HG02840 (cell line): ENCODE data around the gene ABHD14A.
A peak's percentile ranks its signal among the peaks of the same experiment; 100 is the strongest.
"Not testable (repeated sequence)": the region's sequence is repeated elsewhere in the genome, so short reads cannot be mapped to it uniquely, and the experiment has no call there.

ENCODE experiments used
- ATAC-seq: cut with Tn5 transposase; IDR thresholded peaks from one replicate; pipeline ENCODE4 v1.9.1; 2021; ENCODE audit warnings: mild to moderate bottlenecking, moderate library complexity, moderate number of reproducible peaks; ENCODE audit not compliant: unreplicated experiment, low FRiP score

The ABHD14A gene

DNA sequence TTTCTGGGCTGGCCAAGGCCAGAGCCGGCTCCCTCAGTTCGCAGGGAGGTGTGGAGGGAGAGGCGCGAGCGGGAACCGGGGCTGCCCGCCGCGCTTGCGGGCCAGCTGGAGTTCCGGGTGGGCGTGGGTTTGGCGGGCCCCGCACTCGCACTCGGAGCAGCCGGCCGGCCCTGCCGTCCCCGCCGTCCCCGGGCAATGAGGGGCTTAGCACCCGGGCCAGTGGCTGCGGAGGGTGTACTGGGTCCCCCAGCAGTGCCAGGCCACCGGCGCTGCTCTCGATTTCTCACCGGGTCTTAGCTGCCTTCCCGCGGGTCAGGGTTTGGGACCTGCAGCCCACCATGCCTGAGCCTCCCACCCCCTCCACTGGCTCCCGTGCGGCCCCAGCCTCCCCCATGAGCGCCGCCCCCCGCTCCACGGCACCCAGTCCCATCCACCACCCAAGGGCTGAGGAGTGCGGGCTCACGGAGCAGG, 15.7 kb downstream of the ABHD14A start:
- ATAC-seq = not testable (repeated sequence)

GRCh38 chr3:51992017-51992682, 17.3 kb downstream of the ABHD14A start:
- no peak for ATAC-seq

DNA sequence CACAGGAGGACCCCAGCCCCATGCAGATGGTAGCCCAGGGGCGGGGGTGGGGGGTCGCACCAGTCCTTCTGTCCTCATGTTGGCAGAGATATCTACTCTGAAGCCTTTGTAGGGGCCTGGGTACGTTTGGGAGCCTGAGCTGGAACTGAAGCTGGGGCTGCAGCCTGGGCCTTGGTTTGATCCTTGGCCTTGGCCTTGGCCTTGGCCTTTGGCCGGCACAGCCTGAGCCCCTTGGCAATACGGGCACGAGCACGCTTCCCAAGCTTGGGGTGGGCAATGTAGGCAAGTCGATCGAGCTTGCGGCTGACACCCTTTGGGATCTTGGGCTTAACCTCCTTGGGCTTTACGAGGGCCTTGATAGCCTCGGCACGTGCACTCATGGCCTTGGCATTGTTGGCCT, 18.8 kb downstream of the ABHD14A start:
- ATAC-seq = not testable (repeated sequence)

GRCh38 chr3:51994530-51994929, 19.7 kb downstream of the ABHD14A start:
- ATAC-seq = no peak

GRCh38 chr3:51995346-51996163, 20.7 kb downstream of the ABHD14A start, which contains the start of gene RPL29:
Gene RPL29, minus strand, starts transcription at chr3:51995895. Its CDS starts 434 bp downstream, at chr3:51995461.
- ATAC-seq = peak; percentile 83

DNA sequence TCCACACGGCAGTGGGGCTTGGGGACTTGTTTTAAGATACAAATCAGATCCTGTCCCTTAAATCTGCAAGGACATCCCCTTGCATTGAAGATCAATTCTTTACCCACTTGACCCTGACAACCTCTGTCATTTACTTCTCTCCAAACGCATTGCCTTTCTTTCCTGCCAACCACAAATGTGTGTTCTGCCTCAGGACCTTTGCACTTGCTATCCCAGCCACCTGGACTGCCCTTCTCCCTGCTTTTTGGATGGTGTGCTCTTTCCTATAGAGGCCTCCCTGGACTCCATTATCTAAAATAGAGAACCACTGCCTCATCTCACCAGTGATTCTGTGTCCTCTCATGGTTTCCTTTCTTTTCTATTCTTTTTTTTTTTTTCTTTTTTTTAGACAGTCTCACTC, 22.3 kb downstream of the ABHD14A start:
- ATAC-seq = no peak

DNA sequence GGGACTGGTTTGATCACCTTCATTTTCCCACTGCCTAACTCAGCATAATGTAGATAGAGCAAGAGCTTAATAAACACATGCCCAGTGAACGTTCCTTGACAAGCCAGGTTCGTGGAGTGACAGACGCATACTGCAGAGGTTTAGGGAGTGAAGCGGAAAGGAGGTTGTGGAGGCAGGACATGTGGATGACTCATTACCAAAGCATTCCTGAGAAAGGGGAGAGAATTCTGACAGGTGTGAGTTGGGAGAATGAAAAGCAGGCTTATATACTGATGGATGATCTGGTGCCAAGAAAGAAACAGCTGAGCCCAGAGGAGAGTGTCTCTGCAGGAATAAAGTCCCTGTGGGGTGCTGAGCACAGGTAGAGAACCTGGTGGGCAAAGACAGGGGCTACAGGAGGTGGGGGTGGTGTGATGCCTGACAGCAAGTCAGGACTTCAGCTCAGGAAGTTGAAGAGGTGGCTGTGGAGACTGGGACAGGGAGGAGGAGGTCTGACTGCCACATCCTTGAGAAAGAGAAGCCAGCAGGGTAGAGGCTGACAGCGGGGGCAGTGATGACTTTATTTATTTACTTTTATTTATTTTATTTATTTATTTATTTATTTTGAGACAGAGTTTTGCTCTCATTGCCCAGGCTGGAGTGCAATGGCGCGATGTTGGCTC, 23.2 kb downstream of the ABHD14A start:
- ATAC-seq = no peak

- ATAC-seq = no peak
Observed at GRCh38 chr3:51998774-51999173, 23.9 kb downstream of the ABHD14A start.

GRCh38 chr3:51999846-52000245, 25.0 kb downstream of the ABHD14A start:
- no peak for ATAC-seq

GRCh38 chr3:52001443-52001974, 26.6 kb downstream of the ABHD14A start:
- no peak for ATAC-seq

DNA sequence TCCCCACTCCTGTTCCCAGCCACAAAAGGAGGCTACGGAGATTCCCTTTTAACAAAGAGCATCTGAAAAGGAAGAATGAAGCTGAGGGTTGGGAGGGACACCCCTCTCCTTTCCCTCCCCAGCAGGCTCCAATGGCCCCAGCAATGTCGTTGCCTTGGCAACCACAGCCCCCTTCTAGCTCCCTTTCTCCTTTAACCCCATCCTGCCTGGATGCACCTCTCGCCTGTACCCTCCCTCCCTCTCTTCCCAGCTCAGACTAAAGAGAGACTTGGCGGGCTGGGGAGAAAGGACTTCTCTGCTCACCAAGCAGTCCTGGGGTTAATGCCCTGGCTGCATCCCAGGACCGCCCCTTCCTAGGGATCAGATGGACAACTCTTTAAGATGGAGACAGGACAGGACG, 27.9 kb downstream of the ABHD14A start:
- ATAC-seq = no peak

DNA sequence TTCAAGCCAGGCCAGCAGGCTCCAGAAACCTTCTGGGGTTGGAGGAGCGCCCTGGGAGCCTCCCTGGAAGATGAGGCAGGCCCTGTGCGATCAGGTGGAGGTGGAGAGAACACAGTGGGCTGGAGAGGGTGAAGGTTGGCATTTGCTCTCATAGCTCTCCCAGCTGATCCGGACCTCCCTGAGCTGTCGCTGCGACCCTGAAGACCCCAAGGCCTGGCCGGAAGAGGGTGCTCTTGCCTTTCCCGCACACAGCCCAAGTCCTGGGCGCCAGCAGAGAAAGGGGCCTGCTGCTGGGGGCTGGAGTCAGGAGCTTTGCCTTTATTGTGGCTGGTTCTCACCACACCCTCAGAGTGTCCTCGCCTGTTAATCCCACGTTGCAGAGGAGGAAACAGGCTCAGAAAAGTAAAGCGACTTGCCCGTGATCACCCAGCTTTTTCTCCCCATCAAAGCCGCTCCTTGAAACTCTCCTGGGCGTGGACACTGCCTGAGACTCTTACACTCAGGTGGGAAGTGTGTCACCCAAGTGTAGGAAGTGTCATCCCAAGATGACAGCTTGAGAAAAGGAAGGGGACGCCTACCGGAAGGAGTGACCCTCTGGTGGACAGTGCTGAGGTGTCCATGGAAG, 29.4 kb downstream of the ABHD14A start:
- no peak for ATAC-seq

- no peak for ATAC-seq
Observed at GRCh38 chr3:52004906-52005395, 30.1 kb downstream of the ABHD14A start.

DNA sequence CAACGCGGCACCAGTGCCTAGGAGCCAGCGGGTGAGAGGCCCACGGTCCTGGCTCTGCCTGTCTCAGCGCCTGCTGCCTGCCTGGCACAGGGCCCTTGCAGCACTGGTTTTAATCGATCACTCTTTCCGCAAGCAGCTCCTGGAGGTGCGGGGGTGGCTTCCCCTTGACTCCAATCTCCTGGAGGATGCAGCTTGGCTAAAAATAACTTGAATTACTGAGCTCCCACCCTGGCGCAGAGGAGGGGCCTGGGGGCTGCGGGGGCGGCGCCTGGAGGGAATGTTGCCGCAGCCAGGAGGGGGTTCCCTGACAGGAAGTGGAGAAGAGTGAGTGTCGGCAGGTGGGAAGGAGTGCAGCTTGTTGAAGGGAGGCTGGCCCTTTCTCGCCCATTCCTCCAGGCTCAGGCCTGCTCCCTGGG, 30.7 kb downstream of the ABHD14A start:
- ATAC-seq = no peak

GRCh38 chr3:52006017-52006819, 31.4 kb downstream of the ABHD14A start:
- ATAC-seq = no peak

DNA sequence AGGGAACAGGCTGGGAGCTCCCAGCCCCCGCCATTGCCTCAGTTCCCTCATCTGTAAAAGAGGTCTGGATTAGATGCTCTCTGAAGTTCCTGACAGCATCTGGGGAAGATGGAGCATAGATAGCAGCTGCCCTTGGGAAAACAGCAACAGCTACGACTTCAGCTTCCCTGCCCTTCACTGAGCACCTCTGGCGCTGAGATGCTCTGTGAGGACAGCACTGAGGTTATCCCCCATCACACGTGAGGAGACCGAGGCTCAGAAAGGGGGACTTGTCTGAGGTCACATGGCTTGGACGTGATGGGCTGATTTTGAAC, 31.9 kb downstream of the ABHD14A start:
- ATAC-seq = no peak

DNA sequence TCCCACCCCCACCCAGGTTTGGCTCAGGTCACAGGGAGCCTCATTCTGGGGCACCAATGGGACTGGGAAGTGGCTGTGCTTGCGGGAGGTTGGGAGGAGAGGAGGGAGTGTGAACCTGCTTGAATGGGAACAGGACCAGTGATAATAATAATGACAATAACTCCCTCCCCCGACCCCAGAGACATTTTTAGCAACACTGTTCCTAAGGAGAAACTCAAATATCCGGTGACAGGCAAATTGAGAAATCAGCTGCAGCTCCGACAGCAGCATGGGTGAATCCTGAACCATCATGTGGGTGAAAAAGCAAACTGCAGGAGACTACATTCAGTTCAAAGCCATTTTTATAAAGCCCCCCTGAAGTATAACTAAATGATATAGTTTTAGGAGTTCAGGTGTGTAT, 32.4 kb downstream of the ABHD14A start:
- ATAC-seq = no peak

DNA sequence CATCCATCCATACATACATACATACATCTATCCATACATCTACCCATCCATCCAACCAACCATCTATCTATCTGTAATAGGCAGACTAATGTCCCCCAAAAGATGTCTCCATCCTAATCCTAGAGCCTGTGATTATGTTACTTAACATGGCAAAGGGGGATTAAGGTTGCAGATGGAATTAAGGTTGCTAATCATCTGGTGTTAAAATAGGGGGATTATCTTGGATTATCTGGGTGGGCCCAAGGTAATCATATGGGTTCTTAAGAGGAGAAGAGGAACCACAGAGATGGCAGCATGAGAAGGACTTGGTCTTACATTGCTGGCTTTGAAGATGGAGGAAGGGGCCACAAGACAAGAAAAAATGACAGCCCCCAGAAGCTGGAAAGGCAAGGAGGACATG, 35.6 kb downstream of the ABHD14A start:
- no peak for ATAC-seq

- no peak for ATAC-seq
Observed at GRCh38 chr3:52012699-52013098, 37.8 kb downstream of the ABHD14A start.
